Stimulated activated CD8-positive, alpha-beta memory T cell treated with anti-CD3 and anti-CD28 coated beads, Interleukin-2, amount 100 ng/mL, for 1 hour (primary cell): Measurements from ENCODE around the gene DNAJC1.
"Not testable (repeated sequence)": the region's sequence is repeated elsewhere in the genome, so short reads cannot be mapped to it uniquely, and the experiment has no call there.

Experiments used
- DNase-seq, 2 donors: peaks; one replicate each; pipeline ENCODE4 v3.0.0-alpha.2; 2020; ENCODE audit warnings: low read depth in 2 of 2

DNAJC1 gene

DNA sequence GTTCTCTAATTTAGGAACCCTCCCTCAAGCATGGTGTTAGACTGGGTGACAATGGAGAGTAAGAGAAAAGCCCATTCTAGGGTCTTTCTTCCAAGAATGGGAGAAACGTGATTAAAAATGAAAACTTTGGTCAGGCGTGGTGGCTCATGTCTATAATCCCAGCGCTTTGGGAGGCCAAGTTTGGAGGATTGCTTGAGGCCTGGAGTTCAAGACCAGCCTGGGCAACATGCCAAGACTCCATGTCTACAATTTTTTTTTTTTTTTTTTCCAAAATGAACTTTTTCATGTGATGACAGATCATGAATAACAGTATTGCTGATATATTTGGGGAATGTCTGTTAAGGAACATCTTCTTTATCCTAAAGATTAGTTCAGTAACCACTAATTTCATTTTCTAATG lies 274.9 kb downstream of the DNAJC1 start:
- DNase-seq, result no peak

DNA sequence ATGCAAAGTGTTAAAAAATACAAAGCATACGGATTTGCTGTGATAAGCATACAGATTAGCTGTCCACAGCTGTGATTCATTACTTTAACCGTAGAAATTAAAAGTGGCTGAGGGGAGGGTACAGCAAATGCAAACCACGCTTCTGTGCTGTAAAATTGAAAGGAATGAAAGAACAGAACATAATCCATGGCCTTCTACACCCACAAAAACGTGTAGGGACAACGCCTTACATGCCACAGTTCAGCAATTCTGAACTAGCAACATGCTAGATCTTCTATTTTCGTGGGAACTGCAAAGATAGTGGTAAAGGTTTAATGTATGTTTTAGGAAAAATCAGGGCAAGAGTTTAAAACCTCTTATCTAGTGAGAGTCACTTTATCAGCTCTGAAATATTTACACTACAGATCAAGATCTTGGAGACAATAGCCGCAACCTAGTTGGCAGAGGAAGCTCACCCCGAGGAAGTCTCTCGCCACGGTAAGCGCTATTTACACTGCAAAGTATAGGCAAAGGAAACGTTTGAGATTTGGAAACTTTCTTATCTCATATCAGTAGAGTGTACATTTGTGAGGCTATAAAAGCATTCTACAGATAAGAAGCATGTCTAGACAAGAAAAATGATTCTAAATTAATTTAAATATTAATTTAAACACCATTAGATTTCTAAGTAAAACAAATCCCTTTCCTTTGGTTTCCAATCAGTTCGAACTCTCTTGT lies 275.9 kb downstream of the DNAJC1 start:
- no peak for DNase-seq

DNA sequence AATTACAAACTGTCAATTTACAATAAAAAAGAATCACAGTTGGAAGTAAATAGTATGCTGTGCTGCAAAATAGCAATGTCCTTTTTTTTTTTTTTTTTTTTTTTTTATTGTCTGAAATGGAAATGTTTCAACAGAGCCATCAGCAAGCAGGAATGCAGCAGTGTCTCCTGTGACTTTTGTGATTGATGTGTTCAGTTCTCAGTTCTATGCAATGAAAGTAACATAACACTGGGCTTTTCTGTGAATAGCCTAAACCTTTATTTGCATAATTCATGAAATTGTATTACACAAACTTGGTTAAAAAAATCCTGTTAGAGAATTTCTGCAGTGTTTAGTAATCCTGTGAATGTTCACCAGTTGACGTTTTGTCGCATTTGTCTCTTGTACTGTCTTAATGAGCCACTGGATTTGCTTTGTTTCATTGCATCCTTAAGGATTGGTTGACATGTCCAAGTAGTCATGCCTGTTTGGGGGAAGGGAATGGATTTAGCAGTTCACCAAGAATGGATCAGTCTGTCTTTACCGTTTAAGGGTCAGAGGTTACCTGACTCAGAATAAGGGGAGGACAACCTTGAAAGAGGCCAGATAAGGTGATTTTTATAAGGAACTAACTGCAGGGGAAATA lies 276.8 kb downstream of the DNAJC1 start:
- DNase-seq, result no peak

DNA sequence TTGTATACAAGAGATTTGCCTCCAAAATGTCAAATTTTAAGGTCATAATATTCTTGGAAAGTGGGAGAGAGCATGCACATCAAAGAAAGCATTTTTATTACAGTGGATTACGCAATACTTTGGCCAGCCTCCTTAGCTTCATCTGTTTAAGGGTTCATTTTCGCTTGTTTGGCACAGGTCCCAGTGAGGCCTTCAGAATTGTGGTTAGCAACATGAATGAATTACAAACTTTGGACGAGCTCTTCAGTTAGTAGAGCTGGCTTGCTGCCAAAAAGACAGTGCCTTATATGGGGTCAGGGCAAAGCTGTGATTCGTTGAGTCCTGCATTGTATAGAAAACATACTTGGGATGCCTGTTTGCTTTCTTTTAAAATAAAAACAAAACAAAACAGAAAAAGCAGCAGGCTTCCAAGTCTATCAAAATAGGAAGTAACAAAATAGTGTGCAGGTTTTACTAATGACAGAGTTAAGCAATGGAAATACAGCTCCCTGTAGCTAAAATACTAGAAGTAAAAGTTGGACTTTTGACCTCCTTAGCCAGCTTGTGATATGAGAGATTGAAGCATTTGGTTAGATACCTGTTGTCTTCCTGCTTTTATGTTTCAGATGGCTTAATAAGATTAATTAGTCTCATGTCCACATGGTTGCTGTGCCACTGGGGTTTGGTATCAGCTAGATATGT lies 278.7 kb downstream of the DNAJC1 start:
- DNase-seq, result no peak

DNA sequence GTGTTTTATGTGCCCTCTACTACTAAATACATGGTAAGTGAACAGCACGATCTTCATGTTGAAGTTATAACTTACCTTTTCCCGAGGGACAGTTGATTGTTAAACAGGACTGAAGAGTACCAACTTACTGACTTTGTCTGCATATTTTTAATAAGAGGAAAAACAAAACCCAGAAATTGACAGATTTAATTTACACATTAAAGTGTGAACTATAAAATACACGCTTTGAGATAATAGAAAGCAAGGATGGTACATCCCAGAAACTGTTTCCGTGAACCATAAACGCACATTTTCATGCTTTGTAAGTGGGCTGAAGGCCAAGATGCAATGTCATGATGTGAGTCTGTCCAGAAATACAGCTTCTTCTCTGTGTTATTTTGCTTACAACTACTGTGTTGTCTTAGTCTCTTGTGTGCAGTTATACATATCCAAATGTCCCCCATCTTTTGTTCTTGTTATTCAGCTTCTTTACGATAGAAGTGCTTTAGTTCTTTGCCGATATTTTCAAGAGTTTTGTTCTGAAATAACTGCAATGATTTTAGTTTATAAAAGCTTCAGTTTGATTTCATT lies 279.4 kb downstream of the DNAJC1 start:
- no peak for DNase-seq

DNA sequence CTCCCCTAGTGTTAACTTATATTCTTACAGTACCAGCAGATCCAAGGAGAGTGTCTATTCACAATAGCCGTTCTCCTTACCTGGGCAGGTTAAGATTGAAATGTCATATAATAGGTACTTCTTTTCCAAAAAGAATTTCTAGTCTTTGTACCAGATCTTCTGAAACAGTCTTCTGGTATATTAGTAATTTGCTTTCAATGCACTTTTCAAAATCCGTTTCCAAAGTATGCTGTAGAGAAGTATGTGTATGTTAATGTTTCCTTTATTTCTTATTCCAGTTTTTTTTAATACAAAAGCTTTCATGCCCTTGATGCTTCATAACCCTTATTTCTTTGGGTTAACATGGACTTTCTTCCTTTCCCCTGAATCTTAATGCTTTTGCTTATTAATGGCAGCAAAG lies 281.3 kb downstream of the DNAJC1 start:
- no peak for DNase-seq

DNA sequence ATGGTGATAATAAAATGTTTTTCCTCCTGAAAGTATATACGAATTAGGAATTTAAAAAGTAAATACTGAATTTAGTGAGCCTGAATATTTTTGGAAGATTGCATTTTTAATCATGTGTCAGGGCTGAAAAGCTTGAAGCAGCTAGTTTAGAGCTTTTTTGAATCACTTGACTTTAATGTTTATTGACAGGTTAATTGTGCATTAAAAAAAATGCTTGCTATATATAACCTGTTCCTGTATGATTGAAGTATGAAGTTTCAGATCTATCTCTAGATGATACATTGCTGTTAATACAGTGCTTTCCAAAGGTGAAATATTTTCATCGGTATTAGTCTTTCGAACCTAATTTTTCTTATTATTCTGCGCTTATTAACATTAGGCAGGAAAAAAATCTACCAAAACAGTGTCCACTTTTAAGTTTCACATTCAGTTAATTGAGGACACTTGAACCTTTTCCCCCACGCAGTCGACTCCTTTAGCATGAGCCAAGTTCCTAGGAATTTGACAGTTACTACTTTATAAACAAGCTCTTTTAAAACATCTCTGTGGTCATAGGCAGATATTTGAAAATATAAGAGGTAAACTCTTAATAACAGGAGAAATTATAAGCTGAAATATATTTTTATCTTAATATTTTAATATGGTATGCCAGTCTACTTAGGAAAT lies 282.4 kb downstream of the DNAJC1 start:
- DNase-seq, result no peak

DNA sequence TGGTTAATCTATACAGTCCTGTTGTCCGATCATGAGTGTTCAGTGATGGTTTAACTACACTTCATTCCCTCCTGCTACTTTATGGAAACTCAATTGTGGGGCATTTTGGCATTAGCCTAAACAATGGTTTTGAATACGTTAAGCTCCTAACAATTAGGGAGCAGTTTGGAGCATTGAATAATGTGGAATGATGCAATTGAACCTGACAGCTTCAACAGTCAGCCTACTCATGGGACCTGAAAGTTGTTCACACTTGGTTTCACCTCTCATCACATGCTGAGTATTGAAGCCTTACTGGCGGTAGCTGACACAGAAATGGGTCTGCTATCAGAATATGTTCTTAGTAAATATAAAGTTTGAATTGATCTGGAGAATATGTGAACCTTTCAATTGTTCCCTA lies 283.4 kb downstream of the DNAJC1 start:
- no peak for DNase-seq

DNA sequence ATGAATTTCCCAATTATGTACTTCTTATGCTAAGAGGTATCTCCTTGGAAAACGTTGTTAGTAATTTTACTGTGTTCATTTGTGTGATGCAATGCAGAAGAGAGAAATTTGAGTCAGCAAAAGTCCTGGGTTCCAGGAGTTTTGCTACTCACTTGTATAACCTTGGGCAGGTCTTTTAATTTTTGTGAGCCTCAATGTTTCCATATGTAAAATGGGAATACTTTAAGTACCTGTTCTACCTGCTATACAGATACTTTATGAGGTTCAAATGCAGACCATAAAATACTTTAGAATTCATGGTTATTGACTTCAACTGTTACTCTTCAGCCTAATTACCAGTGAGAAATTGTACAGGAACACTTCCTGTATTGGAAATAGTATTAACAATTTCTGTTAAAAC lies 284.0 kb downstream of the DNAJC1 start:
- DNase-seq, result no peak

DNA sequence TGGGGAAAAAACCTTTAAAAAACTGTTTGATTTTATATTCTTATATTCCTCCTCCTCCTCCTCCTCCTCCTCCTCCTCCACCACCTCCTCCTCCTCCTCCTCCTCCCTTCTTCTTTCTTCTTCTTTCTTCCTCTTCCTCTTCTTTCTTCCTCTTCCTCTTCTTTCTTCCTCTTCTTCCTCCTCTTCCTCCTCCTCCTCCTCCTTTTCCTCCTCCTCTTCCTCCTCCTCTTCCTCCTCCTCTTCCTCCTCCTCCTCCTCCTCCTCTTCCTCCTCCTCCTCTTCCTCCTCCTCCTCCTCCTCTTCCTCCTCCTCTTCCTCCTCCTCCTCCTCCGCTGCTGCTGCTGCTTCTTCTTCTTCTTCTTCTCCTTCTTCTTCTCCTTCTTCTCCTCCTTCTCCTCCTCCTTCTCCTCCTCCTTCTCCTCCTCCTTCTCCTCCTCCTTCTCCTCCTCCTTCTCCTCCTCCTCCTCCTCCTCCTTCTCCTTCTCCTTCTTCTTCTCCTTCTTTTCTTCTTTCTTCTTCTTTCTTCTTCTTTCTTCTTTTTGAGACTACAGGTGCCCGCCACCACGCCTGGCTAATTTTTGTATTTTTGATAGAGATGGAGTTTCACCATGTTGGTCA lies 286.0 kb downstream of the DNAJC1 start:
- not testable (repeated sequence) for DNase-seq

DNA sequence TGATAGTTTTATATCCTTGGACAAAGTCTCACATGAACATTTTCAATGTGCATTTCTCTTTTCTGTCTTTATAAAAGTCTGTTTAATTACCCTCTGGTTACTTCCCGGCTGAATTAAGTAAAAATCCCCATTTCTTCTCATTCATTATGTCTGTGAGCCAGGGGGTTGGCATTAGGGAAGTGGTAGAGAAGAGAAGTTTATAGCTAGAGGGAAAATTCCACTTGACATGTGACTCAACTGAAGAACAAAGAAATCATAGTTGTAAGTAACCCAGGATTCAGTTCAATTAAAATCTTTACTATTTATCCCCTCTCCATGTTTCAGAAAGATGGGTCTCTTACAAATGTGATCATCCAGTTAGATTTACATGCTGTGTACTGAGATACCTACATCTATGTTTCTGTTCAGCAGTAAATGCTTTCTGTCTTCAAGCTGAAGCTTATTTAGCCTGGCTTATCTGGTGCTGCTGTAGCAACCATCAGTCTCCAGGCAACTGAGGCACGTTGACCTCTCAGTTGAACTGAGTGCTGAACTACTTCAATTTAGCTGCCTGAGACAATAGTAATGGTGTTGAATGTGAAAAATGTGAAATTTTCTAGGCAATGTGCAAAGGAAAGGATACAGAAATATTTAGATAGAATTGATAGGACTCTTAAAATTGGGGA lies 287.9 kb downstream of the DNAJC1 start:
- no peak for DNase-seq

DNA sequence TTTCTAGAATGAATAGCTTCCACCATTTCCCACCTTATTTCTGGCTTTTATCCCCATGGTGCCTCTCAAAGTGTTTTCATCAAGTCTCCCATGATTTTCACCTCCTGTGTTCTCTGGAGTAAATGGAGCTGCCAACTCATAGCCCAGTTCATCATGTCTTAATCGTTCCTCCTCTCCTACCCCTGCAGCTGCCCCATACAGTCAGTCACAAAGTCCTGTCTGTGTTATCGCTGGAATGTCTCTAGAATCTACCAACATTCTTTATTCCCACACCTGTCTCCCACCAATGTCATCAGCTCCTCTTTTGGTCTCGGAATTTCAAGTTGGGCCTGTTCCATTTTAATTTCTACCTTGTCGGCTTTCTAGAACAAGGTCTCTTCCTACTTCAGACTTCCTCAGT lies 290.6 kb downstream of the DNAJC1 start:
- no peak for DNase-seq

DNA sequence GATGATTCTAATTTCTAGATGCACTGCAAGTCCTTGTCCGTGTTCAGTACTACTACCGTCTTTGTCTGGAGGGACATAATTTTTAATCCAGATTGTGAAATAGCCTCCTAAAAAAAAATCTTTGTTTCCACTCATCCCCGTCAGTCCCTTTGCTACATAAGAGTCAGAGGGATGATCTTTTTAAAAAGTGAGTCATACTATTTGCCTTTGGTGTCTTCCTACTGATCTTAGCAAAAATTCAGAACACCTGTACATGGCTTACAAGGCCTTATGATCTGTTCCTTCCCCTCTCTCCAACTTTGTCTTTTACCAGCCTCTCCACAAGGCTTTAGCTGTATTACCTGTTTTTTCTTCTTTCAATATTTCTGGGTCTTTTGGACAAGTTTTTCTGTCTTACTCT lies 296.0 kb downstream of the DNAJC1 start:
- DNase-seq, result no peak
